Progenitor cell of endocrine pancreas (in vitro differentiated cells): Measurements from ENCODE around the gene RGL3. TPM values are rescaled to one million over a fixed set of nuclear protein-coding genes. Genes with fewer than 3 reads are reported as not detected.

Experiments used
- DNase-seq: peaks from one replicate; pipeline ENCODE4 v3.0.0; 2021; ENCODE audit warnings: low spot score; ENCODE audit not compliant: unreplicated experiment
- H3K27ac Mint-ChIP-seq: 2 replicates; pipeline ENCODE4 v1.8.0; 2021; ENCODE audit warnings: mild to moderate bottlenecking, moderate library complexity, mixed read lengths
- H3K27me3 Mint-ChIP-seq: 2 replicates; pipeline ENCODE4 v1.8.0; 2021; ENCODE audit warnings: mixed read lengths
- H3K36me3 Mint-ChIP-seq: 2 replicates; pipeline ENCODE4 v1.8.0; 2022; ENCODE audit warnings: mixed read lengths; ENCODE audit not compliant: insufficient read depth
- H3K4me1 Mint-ChIP-seq: 2 replicates; pipeline ENCODE4 v1.8.0; 2021; ENCODE audit warnings: low read depth, mixed read lengths
- H3K4me3 Mint-ChIP-seq: 2 replicates; pipeline ENCODE4 v1.8.0; 2021; ENCODE audit warnings: low read depth, mild to moderate bottlenecking, moderate library complexity, mixed read lengths
- H3K9me3 Mint-ChIP-seq: 2 replicates; pipeline ENCODE4 v1.8.0; 2021; ENCODE audit warnings: low read depth, mixed read lengths
- total RNA-seq: library from RNA; stranded (reverse); gene quantifications from 2 replicates; pipeline ENCODE4 v1.2.1, GENCODE V29; 2021
- TF ChIP-seq, protein P1 (sequence below): fragments of 200-600 bp; sonication (generic); IDR thresholded peaks from one replicate; pipeline ENCODE4 v1.5.0; 2021; ENCODE audit warnings: antibody characterized with exemption, mild to moderate bottlenecking; ENCODE audit not compliant: unreplicated experiment

RGL3 gene
- total RNA-seq, 1 donor from 2014 or later = 284 TPM

GRCh38 chr19:11377237-11377636 lies 41.9 kb downstream of the RGL3 start:
- no peak overlapping the region for H3K4me3 Mint-ChIP-seq
- H3K9me3 Mint-ChIP-seq = no peaks in the 10 kb centered on the region
- peaks cover 6% of the 10 kb centered on the region for H3K27me3 Mint-ChIP-seq
- H3K4me1 Mint-ChIP-seq = peaks cover 15% of the 10 kb centered on the region
- no peak overlapping the region for H3K27ac Mint-ChIP-seq
- peaks cover 3% of the 10 kb centered on the region for H3K36me3 Mint-ChIP-seq
- no peak for DNase-seq
- TF ChIP-seq, protein P1, sequence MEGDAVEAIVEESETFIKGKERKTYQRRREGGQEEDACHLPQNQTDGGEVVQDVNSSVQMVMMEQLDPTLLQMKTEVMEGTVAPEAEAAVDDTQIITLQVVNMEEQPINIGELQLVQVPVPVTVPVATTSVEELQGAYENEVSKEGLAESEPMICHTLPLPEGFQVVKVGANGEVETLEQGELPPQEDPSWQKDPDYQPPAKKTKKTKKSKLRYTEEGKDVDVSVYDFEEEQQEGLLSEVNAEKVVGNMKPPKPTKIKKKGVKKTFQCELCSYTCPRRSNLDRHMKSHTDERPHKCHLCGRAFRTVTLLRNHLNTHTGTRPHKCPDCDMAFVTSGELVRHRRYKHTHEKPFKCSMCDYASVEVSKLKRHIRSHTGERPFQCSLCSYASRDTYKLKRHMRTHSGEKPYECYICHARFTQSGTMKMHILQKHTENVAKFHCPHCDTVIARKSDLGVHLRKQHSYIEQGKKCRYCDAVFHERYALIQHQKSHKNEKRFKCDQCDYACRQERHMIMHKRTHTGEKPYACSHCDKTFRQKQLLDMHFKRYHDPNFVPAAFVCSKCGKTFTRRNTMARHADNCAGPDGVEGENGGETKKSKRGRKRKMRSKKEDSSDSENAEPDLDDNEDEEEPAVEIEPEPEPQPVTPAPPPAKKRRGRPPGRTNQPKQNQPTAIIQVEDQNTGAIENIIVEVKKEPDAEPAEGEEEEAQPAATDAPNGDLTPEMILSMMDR = no peak

GRCh38 chr19:11375143-11375948 lies 43.8 kb downstream of the RGL3 start:
- Mint-ChIP-seq H3K36me3 (peaks cover 3% of the 10 kb centered on the region), H3K27ac (no peak overlapping the region), H3K27me3 (no peaks in the 10 kb centered on the region), H3K9me3 (no peaks in the 10 kb centered on the region), H3K4me3 (no peak overlapping the region), H3K4me1 (peaks cover 7% of the 10 kb centered on the region)
- no peak for DNase-seq
- TF ChIP-seq, protein P1 = no peak

GRCh38 chr19:11374433-11375142 lies 44.5 kb downstream of the RGL3 start, which contains the start of gene SWSAP1:
Gene SWSAP1 (plus strand): TSS chr19:11374666. CDS start chr19:11374681, 15 bp downstream.
- Mint-ChIP-seq H3K9me3 (no peaks in the 10 kb centered on the region), H3K4me1 (peaks cover 7% of the 10 kb centered on the region), H3K36me3 (peaks cover 3% of the 10 kb centered on the region), H3K27me3 (no peaks in the 10 kb centered on the region), H3K4me3 (no peak within 1 kb of the TSS), H3K27ac (no peak within 1 kb of the TSS)
- TF ChIP-seq, protein P1 = no peak
- peak; percentile 93 for DNase-seq

DNA sequence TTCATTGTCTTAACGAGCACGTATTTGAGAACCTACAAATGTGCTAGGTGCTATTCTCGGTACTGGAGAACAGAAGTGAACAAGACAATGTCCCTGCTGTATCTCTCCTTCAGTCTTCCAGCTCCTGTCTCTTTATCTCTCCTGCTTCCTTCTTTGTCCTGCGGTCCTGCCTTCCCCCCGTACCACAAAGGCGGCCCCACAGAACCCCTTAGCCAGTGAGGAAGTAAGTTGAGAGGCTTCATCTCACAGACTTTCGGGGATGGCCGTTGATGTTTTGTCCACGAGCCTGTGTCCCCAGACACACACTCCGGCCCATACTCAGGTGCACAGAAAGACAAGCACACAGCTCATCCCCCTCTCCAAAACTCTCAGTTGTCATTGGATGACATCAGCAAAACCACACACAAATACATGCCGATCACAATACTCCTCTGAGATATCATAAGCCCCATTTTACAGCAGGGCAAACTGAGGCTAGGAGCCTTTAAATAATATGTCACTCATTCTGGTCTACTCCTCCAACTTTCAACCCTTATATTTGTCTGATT lies 45.2 kb downstream of the RGL3 start:
- TF ChIP-seq, protein P1 = no peak
- no peak for DNase-seq
- Mint-ChIP-seq H3K4me1 (peaks cover 7% of the 10 kb centered on the region), H3K4me3 (no peak overlapping the region), H3K9me3 (no peaks in the 10 kb centered on the region), H3K27me3 (no peaks in the 10 kb centered on the region), H3K36me3 (peaks cover 3% of the 10 kb centered on the region), H3K27ac (no peak overlapping the region)

GRCh38 chr19:11373166-11373884 lies 45.8 kb downstream of the RGL3 start:
- peaks cover 3% of the 10 kb centered on the region for H3K36me3 Mint-ChIP-seq
- no peak overlapping the region for H3K27ac Mint-ChIP-seq
- no peak overlapping the region for H3K4me3 Mint-ChIP-seq
- TF ChIP-seq, protein P1 = no peak
- H3K4me1 Mint-ChIP-seq = peaks cover 7% of the 10 kb centered on the region
- peak; percentile 37 for DNase-seq
- no peaks in the 10 kb centered on the region for H3K9me3 Mint-ChIP-seq
- H3K27me3 Mint-ChIP-seq = no peaks in the 10 kb centered on the region
